Stimulated activated CD8-positive, alpha-beta memory T cell treated with anti-CD3 and anti-CD28 coated beads, Interleukin-12 subunit alpha, Interleukin-12 subunit beta, amount 100 ng/mL, for 24 hours (primary cell): ENCODE measurements around the gene MOG.
A peak's percentile ranks its signal among the peaks of the same experiment; 100 is the strongest.
"Not testable (repeated sequence)": the region's sequence is repeated elsewhere in the genome, so short reads cannot be mapped to it uniquely, and the experiment has no call there.

Experiments used
- DNase-seq: peaks from one replicate; pipeline ENCODE4 v3.0.0-alpha.2; 2020; ENCODE audit errors: extremely low read depth

MOG gene

DNA sequence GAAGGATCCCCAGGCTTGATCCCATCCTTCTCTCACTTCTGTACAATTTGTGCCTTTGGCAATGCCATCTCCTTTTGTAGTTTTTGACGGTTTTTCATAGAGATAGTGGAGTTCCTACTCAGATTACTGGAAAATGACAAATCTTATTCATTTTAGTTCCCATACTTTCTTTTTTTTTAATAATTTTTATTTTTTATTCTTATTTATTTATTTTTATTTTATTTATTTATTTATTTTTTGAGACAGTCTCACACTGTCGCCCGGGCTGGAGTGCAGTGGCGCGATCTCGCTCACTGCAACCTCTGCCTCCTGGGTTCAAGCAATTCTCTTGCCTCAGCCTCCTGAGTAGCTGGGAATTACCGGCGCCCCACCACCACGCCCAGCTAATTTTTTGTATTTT, 19.6 kb upstream of the MOG start:
- DNase-seq = no peak

DNA sequence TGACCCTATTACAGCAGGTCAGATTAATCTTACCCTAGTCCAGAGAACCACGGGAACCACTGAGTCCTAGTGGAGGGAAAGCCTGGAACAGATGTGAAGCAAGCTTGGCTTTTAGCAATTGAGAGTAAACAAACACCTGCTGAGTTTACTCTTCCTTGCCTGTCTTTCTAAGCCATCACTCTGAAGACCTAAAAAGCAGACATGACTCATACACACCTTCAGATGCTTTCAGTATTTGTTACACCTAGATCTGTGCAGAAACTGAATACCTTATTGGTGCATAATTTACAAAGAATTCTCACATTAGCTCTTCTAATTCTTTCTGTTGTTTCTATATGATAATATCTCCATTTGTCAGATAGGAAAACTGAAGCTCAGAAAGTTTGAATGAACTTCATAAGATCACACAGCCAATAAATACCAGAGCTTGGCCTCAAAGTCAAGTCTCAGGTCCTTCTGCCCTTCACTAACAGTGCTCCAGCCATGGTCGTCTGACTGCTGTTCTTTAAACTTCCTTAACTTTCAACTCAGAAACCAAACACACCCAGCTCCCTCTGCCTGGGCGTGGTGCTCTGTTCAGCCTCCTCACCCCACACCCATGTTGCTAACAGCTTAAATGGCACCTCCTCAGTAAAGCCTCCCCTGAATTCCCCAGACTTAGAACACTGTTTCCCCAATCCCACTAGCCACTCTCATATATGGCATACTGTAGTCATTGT, 15.3 kb upstream of the MOG start:
- no peak for DNase-seq

DNA sequence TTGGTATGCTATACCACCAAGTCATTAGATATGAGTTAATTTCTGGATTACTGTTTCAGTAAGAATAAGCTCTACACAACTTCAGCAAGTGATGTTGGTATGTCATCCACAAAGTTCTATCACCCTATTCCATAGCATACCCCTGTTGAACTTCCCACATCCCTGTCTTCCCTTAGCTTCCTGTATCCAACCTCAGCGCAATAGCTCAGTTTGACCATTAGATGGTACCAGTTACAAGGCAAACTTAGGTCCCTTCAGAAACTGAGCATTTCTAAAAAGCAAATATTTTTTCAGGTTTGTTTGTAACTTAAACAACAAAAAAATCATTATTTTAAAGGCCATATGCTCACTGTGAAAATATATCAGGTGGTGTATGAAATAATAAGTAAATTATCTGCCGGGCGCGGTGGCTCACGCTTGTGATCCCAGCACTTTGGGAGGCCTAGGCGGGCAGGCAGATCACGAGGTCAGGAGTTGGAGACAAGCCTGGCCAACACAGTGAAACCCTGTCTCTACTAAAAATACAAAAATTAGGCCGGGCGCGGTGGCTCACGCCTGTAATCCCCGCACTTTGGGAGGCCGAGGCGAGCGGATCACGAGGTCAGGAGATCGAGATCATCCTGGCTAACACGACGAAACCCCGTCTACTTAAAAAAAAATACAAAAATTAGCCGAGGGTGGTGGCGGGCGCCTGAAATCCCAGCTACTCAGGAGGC, 8.8 kb upstream of the MOG start:
- DNase-seq = no peak

DNA sequence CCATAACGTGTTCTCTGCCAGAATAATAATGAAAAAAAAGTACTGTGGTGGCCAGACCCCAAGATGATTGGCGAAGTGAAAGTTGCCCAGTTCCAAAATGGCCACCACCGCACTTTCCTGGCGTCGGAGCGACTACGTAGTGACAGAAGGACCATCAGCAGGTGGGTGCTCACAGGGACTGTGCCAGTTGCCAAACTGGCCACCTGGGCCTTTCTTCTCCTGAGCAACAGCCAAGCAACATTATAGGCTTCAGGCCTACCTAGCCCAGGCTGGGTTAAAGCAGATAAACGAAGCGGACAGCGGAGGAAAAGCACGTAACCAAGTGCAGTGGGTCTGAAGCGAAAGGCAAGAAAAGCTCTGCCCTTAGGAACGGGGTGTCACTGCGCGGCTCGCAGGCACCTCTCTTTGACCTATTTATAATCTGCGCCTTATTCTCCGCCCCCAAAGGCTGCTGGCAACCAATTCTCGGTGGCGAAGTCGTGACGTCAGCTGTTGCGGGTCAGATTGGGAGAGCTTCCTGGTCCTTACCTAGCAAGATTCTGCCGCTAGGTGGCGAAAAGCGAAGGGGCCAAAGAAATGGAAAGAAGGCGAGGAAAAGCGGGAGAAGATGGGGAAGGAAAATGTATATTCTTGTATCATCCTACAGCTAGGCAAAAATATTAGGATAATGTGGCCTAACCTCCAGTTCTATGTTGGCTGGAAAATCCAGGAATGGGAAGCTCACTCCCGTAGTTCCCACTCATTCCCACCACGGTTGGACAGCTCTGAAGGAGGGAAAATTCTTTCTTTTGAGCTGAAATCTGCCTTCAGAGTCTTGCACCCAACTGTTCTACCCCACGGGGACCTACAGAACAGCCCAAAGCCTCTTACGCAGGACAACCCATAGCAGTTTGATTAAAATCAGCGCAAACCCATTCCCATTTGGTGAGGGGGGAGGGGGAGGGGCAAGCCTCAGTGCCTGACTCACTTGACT, 6.9 kb upstream of the MOG start:
- DNase-seq = peak; percentile 93

DNA sequence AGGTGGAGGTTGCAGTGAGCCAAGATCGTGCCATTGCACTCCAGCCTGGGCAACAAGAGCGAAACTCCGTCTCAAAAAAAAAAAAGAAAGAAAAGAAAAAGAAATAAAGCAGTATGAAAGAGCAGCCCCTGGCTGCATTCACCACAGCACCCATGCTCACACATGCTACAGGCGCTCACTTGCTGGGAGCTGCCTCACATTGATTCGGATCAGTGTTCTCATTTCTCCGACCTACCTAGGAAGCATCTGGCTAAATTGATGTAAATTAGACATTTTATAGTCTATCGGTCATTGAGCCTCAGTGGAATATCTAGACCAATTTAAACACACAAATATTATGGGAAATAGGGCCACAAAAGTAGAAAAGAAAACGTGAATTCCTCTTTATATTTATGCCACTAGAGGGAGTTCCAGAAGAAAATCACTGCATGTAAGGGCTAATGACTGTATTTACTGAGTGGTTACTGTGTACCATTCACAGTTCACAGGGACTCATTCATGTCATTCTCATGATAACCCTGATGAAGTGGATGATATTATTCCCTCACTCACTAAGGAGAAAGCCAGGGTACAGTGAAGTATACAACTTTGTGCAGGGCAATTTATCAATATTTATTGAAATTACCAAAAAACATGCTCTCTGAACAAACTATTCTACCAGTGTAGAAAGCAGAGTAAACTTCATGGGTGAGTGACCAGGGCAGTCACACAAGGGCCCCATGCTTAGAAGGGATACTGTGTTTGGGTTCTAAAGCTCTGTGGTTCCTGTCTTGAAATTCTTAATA, 5.3 kb upstream of the MOG start:
- DNase-seq = no peak

DNA sequence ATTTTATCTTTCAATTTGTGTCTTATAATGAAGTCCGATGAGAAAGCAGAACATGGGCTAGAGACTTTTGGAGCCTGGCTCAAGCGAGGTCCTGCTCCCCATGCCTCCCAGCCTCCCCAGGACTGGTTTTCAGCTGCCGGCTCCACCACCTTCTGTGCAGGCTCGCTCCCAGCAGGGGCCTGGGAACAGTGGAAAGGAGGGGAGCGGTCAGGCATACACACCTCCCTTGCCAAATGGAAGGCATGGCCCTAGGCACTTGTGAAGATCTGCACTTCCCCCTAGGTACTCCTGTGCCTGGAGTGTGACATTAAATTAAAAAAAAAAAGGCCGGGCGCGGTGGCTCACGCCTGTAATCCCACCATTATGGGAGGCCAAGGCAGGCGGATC, 4.7 kb upstream of the MOG start:
- DNase-seq = no peak

DNA sequence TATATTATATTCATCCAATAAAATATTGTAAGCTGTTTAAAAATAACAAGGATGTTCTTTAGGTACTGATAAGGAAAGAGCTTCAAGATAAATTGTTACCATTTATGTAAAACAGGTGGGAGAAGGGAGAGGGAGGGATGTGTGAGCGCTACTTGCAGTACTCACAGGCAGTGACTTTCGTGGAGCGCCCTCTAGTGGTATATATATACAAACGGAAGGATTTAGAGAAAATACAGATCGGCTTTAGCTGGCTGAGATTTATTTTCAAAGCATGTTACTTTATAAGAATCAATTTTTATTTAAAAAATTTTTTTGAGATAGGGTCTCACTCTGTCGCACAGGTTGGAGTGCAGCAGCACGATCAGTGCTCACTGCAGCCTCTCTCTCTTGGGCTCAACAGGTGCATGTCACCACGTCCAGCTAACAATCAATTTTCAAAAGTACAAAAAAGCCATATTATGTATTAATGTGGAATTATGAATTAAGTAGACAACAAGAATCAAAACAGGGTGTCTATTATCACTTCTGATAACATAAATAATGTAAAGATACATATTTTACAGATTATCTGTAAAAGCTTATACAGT, 3.3 kb upstream of the MOG start:
- no peak for DNase-seq

DNA sequence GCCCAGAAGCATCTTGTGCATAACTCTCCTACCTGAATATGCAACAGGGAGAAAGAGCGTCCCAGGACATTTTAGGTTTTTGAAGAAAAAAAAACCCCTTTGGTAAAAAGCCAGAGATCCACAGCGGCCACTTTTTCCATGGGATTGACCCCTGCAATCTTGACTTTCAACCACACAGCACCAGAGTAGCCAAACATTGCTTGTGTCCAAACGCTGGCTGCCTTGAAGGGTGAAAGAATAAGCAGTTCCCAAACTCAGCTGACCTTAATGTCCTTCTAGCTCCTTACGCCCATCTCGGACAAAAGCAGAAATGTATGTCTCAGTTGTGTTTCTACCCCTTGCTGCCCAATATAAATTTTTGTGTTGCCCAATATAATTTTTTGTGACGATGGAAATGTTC, 1.2 kb upstream of the MOG start:
- DNase-seq = no peak

DNA sequence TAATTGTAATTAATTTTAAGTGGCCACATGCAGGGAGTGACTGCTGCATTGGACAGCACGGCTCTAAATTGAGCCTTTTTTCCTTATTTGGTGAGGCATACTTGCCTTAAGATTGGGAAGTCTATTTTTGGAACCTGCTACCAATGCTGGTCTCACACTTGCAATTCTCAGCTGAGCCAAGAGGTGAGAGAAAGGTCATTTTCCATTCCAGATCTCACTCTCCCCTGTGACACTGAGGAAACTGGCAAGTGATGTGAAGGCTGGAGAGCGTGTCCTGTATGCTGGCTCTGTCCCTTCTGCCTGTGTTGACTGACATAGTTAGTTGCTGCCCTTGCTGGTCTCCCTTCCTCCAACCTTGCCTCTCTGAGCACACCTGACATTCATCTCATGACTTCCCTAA, 735 bp upstream of the MOG start:
- DNase-seq = no peak

DNA sequence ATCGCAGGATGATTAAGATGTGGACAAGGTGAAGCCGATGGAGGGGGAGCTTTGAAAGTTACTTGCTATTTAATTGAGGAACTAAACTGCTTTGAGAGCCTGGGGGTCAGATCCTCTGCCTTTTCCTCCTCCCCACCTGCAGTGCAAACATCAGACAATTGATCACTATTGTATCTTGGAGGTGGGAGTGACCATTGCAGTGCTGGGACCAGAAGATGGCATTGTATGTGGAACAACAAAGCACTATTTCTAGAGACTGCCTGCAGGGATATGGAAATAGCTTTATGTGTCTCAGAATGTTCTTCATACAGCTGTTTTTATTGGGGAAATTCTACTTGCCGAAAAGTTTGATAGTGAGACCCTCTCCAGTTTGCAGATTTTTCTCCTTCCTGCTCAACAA, 4.2 kb downstream of the MOG start:
- DNase-seq = no peak

DNA sequence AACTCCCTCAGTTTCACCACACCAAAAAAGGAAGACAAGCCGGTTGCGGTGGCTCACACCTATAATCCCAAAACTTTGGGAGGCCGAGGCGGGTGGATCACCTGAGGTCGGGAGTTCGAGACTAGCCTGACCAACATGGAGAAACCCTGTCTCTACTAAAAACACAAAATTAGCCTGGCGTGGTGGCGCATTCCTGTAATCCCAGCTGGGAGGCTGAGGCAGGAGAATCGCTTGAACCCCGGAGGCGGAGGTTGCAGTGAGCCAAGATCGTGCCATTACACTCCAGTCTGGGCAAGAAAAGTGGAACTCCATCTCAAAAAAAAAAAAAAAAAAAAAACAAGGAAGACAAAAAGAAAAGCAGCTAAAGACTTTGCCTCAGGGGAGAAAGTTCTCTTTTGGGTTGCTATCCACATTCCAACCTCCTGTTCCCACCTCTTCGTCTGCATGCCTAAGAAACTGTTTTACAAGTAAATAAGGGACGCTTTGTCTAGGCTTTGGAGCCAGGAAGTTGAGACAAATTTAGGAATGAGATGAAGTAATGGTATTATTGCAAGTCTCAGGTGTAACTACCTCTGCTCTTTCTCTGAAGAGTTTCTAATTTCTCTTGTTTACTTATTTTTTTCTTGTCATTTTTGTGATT, 4.7 kb downstream of the MOG start:
- not testable (repeated sequence) for DNase-seq

DNA sequence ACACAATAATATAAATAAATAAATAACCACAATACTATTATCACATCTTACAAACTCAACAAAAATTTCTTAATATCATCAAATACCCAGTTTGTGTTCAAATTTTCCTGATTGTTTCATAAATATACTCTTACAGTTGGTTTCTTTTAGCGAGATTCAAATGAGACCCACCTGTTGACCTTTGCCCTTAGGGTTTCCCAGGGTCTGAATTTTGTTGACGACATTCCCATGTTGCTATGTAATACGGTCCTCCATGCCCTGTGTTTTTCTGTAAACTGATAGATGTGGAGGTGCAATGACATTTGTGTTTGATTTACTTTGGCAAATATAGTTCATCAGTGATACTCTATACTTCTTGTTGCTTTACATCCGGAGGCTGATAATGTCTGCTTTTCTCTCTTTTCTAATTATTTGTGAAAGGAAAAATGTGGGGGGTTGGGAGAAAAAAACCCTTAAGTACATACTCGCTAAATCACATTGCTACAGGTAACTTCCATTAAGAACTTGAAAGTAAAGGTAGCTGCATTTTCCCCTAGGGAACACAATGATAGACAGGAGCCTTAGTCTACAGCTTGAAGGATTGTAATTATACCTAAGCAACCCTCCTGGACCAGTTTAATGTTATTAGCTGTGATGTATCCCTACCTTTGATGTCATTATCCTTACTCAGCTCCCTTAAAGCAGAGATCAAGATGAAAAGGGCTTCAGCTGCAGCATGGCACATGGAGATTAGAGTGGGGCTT, 6.6 kb downstream of the MOG start:
- no peak for DNase-seq

DNA sequence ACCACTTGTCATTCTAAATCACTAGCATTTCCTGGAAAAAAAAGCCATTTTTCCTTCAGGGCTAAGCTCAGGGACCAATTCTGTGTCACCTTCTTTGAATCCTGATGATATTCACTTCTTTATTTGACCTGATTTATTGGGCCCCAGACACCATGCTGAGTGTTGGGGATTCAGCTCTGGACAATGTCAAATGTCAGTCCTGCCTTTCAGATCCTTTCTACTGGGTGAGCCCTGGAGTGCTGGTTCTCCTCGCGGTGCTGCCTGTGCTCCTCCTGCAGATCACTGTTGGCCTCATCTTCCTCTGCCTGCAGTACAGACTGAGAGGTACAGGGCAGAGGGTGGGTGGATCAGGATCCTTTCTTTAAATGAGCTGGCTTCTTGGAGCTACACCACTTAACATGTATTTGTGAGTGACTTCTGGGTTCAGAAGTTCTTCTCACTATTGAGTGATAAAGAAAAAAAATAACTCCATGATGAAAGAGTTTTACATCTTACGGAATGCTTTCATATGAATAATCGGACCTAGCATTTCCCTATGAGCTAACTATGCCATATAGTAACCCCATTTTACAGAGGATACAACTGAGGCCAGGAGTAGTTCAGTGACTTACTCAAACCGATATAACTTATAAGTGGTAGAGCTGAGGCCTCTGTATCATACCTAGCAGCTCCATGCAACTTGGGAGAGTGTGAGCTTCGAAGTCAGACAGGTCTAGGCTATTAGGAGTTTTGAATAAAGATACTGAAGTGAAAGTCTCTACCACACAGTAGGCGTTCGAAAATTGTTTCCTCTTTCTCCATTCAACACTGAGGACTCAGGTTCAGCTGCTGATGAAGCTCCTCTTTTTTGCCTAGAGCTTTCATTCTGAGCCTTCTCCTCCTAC, 9.3 kb downstream of the MOG start:
- no peak for DNase-seq

DNA sequence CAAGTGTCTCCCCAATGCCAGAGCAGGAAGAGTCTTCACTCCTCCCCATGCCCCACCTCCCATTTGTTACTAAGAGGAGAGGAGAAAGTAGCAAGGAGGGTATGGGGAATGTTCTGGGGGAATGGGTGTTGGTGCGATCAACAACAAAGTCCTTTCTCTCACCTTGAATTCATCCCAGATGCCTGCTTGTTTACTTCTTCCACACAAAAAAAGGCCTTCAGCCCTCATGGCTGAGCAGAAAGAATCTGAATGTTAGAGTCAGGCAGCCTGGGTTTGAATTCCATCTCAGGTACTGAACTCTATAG, 9.9 kb downstream of the MOG start:
- no peak for DNase-seq

DNA sequence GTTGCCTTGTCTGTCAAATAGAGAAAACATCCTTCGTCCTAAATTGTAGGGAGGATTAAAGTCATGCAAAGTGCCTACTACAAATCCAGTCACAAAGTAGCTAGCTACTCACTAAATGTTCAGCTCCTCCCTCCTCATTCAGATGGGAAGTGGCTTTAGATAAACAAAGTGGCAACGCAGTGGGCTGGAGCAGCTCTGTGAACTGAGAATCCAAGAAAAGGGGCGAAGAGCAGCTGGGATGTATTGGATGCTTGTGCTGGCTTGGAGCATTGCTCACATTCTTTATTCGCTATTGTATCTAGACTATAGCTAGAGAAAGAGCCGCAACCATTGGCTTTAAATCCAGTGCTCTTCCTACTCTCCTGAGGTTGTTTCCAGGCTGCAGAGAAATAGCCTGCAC, 10.3 kb downstream of the MOG start:
- DNase-seq = no peak

DNA sequence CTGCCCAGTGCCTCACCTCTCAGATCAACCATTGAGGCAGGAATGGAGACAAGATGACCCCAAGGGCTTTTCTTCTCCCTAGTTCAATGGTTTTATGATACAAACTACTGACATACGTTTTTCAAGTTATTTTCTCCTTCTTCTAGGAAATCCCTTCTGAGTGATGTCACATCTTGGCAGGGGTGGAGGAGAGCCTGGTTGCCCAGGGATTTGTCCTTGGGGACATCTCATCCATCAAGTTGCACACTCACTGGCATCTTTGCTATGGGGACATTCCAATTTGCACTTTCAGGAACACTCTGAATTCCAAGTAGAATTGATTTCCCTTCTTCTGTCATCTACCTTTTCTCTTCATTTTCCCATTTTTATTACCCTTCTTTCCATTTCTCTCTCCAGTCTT, 14.1 kb downstream of the MOG start:
- no peak for DNase-seq

DNA sequence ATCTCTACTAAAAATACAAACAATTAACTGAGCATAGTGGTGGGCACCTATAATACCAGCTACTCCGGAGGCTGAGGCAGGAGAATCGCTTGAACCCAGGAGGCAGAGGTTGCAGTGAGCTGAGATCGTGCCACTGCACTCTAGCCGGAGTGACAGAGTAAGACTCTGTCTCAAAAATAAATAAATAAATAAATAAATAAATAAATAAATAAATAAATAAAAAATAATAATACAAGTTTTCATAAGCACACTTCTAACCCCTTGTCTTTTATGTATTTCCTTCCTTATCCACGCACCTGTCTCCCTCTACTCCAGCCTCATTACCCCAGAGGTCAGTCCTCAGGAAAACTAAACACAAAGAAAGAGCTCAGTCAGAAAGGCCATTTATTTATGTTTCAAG, 15.2 kb downstream of the MOG start:
- DNase-seq = not testable (repeated sequence)

DNA sequence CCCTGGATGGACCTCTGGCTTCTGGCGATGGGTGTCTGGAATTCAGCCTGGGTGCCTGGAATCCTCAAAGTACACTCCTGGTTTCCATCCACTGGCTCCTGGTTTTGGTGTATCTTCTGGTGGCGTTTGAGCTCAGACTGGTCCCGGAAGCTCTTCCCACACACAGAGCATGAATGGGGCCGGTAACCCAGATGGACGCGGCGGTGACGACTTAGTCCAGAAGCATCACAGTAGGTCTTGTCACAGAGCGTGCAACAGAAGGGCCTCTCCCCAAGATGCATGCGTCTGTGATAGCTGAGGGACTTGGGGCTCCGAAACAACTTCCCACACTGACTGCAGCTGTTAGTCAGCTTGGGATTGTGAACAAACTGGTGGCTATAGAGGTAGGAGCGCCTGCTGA, 16.3 kb downstream of the MOG start:
- DNase-seq = no peak

DNA sequence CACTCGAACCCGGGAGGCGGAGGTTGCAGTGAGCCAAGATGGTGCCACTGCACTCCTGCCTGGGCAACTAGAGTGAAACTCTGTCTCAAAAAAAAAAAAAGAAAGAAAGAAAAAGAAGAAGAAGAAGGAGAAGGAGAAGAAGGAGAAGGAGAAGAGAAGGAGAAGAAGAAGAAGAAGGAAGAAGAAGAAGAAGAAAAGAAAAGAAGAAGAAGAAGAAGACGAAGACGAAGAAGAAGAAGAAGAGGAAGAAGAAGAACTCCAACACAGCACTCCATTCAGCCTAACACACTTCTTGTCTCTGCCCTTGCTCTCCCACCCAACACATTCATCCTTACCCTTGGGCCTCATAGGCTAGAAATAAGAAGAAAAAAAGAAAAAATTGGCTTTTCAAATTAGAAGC, 17.1 kb downstream of the MOG start:
- DNase-seq = no peak
